GM19025 (cell line): ENCODE measurements around the gene NOBOX.
"Not testable (repeated sequence)": the region's sequence is repeated elsewhere in the genome, so short reads cannot be mapped to it uniquely, and the experiment has no call there.

Experiments
- ATAC-seq: cut with Tn5 transposase; IDR thresholded peaks from one replicate; pipeline ENCODE4 v1.9.1; 2021; ENCODE audit warnings: mild to moderate bottlenecking, low read depth, moderate library complexity; ENCODE audit not compliant: unreplicated experiment

The NOBOX gene

GRCh38 chr7:144403649-144404061, at the start of gene NOBOX:
NOBOX (minus strand) TSS chr7:144403693.
- ATAC-seq = no peak

- ATAC-seq = peak; percentile 76
These were observed 48.6 kb upstream of the NOBOX start for GRCh38 chr7:144452064-144452463.

GRCh38 chr7:144445590-144445989, 42.1 kb upstream of the NOBOX start:
- no peak for ATAC-seq

GRCh38 chr7:144439717-144440205, 36.3 kb upstream of the NOBOX start:
- no peak for ATAC-seq

- ATAC-seq = no peak
These were observed 35.3 kb upstream of the NOBOX start for GRCh38 chr7:144438759-144439158.

- ATAC-seq = peak; percentile 48
These were observed 34.1 kb upstream of the NOBOX start for GRCh38 chr7:144437370-144438191.

GRCh38 chr7:144436500-144436899, 33.0 kb upstream of the NOBOX start:
- ATAC-seq = no peak

GRCh38 chr7:144428431-144428830, 24.9 kb upstream of the NOBOX start:
- ATAC-seq = no peak

- not testable (repeated sequence) for ATAC-seq
These were observed 24.0 kb upstream of the NOBOX start for GRCh38 chr7:144427539-144427938.

- ATAC-seq = not testable (repeated sequence)
These were observed 15.4 kb upstream of the NOBOX start for GRCh38 chr7:144418931-144419330.

GRCh38 chr7:144416341-144416740, 12.8 kb upstream of the NOBOX start:
- no peak for ATAC-seq

GRCh38 chr7:144415858-144416257, 12.4 kb upstream of the NOBOX start:
- no peak for ATAC-seq

- ATAC-seq = no peak
These were observed 11.3 kb upstream of the NOBOX start for GRCh38 chr7:144414815-144415214.

GRCh38 chr7:144410441-144410840, 6.9 kb upstream of the NOBOX start:
- ATAC-seq = no peak

GRCh38 chr7:144408121-144408520, 4.6 kb upstream of the NOBOX start:
- ATAC-seq = no peak

GRCh38 chr7:144407266-144407931, 3.9 kb upstream of the NOBOX start:
- ATAC-seq = no peak

- no peak for ATAC-seq
These were observed 1.5 kb upstream of the NOBOX start for GRCh38 chr7:144404946-144405345.

GRCh38 chr7:144403102-144403501, 391 bp downstream of the NOBOX start:
- ATAC-seq = no peak

- no peak for ATAC-seq
These were observed 2.0 kb downstream of the NOBOX start for GRCh38 chr7:144401490-144401889.

GRCh38 chr7:144399946-144400345, 3.5 kb downstream of the NOBOX start:
- ATAC-seq = no peak

- ATAC-seq = no peak
These were observed 4.6 kb downstream of the NOBOX start for GRCh38 chr7:144398911-144399310.

- ATAC-seq = no peak
These were observed 5.2 kb downstream of the NOBOX start for GRCh38 chr7:144398291-144398690.
